ENCODE results near the gene C11orf16.
"Not testable (repeated sequence)": the region's sequence is repeated elsewhere in the genome, so short reads cannot be mapped to it uniquely, and the experiment has no call there.

The C11orf16 gene

GRCh38 chr11:8886322-8886721, 46.4 kb downstream of the C11orf16 start:
- no peak for DNase-seq (ENCODE audit: low read depth in 2 of 2)

GRCh38 chr11:8881585-8881984, 51.2 kb downstream of the C11orf16 start:
- DNase-seq (ENCODE audit: low read depth in 2 of 2): not testable (repeated sequence)

- DNase-seq (ENCODE audit: low read depth in 2 of 2): no peak
Measured at GRCh38 chr11:8878771-8879170, 54.0 kb downstream of the C11orf16 start.

GRCh38 chr11:8873741-8874405, 58.9 kb downstream of the C11orf16 start:
- no peak for DNase-seq (ENCODE audit: low read depth in 2 of 2)

- no peak for DNase-seq (ENCODE audit: low read depth in 2 of 2)
Measured at GRCh38 chr11:8871962-8872361, 60.8 kb downstream of the C11orf16 start.

DNA sequence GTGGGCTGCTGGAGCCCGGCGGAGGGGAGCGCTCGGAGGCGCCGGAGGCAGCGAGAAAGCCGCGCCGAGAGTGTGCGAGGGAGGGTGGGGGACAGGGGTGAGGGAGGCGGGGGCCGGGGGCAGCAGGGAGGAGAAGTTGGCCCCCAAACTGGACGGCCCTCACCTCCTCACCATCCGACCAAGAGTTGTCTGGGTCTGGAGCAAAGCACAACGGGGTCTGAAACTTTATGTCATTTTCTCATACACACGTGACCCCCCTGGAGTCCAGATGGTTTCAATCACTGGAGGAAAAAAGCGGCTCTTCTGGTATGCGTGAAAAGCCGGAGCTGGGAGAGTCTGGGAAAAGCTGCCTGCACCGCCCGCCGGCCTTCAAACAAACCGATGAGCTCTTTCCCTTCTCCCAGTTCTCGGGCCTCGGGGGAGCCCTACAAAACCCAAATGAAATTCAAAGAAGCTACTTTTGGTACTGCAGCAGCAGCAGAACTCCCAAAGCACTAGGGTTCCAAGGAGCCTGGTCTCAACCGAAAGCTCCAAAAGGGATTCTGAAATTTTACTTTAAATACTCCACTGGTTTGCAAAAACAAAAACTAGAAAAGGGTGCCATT, 61.5 kb downstream of the C11orf16 start:
- DNase-seq (ENCODE audit: low read depth in 2 of 2): no peak

DNA sequence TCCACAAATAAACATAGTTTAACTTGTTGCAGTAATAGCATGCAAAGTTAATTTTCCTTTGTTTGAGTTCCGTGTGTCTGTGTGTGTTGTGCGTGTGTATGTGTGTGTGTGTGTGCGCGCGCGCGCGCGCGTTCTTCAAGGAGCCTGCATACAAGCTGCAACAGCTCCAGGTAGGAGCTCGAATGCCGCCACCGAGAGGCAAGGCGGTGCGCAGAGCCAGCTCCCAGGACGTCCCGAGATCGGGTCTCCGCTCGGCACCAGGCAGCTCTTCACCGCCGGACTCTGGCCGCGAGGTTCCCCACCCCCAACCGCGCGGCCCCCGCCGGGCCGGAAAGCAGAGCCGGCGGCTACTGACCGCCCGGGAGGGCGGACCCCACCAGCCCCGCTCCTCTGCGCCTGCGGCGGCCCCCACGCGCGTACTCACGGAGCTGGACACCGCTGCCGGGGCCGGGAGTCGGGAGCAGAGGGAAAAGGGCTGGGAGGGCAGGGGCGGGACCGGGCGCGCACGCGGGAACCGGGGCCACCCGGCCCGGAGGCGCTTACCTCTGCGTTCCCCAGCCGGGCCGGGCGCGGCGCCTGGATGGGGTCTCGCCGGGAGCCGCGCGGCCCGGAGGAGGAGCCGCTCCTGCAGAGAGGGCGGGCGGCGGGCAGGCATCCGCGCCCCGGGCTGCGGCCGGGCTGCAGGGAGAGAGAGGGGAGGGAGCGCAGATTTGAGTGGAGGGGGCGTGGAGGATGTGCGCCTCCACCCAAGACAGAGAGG, 62.2 kb downstream of the C11orf16 start:
- no peak for DNase-seq (ENCODE audit: low read depth in 2 of 2)

All from stimulated activated CD4-positive, alpha-beta T cell treated with anti-CD3 and anti-CD28 coated beads, Interleukin-4, amount 100 ng/mL, for 48 hours (primary cell).